Ishikawa (cell line): ENCODE measurements around the gene CLTA.

Experiments
- CEBPB ChIP-seq: IDR thresholded peaks from 2 replicates; pipeline ENCODE4 v1.6.1; 2012
- CREB1 ChIP-seq: IDR thresholded peaks from 2 replicates; pipeline ENCODE4 v1.6.1; 2012; ENCODE audit warnings: low read depth
- EGR1 ChIP-seq: IDR thresholded peaks from 2 replicates; pipeline ENCODE4 v1.6.1; 2012
- EP300 ChIP-seq: IDR thresholded peaks from 2 replicates; pipeline ENCODE4 v1.6.1; 2012; ENCODE audit warnings: borderline replicate concordance
- NFIC ChIP-seq: IDR thresholded peaks from 2 replicates; pipeline ENCODE4 v1.6.1; 2012
- RAD21 ChIP-seq: IDR thresholded peaks from 2 replicates; pipeline ENCODE4 v1.6.1; 2012; ENCODE audit warnings: low read depth
- TCF12 ChIP-seq: IDR thresholded peaks from 2 replicates; pipeline ENCODE4 v1.6.1; 2012; ENCODE audit warnings: low read depth
- TEAD4 ChIP-seq: IDR thresholded peaks from 2 replicates; pipeline ENCODE4 v1.6.1; 2012
- YY1 ChIP-seq: IDR thresholded peaks from 2 replicates; pipeline ENCODE4 v1.6.1; 2012; ENCODE audit warnings: low read depth
- ZBTB7A ChIP-seq: IDR thresholded peaks from 2 replicates; pipeline ENCODE4 v1.6.1; 2012; ENCODE audit warnings: low read depth
- TF ChIP-seq, protein P1 (sequence below): IDR thresholded peaks from 2 replicates; pipeline ENCODE4 v1.6.1; 2012
- TF ChIP-seq, protein P2 (sequence below): IDR thresholded peaks from 2 replicates; pipeline ENCODE4 v1.6.1; 2012
- TF ChIP-seq, protein P3 (sequence below): IDR thresholded peaks from 2 replicates; pipeline ENCODE4 v1.6.1; 2012; ENCODE audit warnings: low read depth, mild to moderate bottlenecking

DNA sequence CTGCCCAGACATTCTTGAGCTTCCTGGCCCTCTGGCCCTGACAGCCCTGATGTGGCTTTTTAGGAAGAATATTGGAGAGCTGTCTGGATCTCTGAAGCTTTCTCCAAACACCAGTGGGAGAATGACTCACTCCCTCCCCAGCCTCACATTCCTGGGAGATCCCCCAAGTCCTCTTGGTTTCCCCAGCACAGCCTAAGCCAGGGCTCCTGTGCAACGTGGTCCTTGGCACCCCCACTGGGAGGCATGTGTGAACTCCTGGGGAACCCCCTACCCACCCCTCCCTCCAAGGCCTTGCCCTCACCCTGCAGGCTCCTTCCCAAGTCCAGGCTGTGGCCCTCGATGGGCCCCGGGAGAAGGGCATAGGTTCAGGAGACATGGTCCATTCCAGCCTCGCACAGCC lies 41.5 kb upstream of the CLTA start:
- no peak for TF ChIP-seq ZBTB7A
- TF ChIP-seq CREB1, result no peak
- TF ChIP-seq, protein P1, sequence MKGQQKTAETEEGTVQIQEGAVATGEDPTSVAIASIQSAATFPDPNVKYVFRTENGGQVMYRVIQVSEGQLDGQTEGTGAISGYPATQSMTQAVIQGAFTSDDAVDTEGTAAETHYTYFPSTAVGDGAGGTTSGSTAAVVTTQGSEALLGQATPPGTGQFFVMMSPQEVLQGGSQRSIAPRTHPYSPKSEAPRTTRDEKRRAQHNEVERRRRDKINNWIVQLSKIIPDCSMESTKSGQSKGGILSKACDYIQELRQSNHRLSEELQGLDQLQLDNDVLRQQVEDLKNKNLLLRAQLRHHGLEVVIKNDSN, result no peak
- TF ChIP-seq, protein P2, sequence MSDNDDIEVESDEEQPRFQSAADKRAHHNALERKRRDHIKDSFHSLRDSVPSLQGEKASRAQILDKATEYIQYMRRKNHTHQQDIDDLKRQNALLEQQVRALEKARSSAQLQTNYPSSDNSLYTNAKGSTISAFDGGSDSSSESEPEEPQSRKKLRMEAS, result no peak
- TF ChIP-seq, protein P3, sequence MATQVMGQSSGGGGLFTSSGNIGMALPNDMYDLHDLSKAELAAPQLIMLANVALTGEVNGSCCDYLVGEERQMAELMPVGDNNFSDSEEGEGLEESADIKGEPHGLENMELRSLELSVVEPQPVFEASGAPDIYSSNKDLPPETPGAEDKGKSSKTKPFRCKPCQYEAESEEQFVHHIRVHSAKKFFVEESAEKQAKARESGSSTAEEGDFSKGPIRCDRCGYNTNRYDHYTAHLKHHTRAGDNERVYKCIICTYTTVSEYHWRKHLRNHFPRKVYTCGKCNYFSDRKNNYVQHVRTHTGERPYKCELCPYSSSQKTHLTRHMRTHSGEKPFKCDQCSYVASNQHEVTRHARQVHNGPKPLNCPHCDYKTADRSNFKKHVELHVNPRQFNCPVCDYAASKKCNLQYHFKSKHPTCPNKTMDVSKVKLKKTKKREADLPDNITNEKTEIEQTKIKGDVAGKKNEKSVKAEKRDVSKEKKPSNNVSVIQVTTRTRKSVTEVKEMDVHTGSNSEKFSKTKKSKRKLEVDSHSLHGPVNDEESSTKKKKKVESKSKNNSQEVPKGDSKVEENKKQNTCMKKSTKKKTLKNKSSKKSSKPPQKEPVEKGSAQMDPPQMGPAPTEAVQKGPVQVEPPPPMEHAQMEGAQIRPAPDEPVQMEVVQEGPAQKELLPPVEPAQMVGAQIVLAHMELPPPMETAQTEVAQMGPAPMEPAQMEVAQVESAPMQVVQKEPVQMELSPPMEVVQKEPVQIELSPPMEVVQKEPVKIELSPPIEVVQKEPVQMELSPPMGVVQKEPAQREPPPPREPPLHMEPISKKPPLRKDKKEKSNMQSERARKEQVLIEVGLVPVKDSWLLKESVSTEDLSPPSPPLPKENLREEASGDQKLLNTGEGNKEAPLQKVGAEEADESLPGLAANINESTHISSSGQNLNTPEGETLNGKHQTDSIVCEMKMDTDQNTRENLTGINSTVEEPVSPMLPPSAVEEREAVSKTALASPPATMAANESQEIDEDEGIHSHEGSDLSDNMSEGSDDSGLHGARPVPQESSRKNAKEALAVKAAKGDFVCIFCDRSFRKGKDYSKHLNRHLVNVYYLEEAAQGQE, result no peak
- TF ChIP-seq EP300, result no peak
- no peak for TF ChIP-seq EGR1
- TF ChIP-seq TCF12, result no peak
- TF ChIP-seq CEBPB, result no peak
- no peak for TF ChIP-seq RAD21
- no peak for TF ChIP-seq YY1
- no peak for TF ChIP-seq NFIC
- no peak for TF ChIP-seq TEAD4
